Adrenal gland (tissue), 12 donors: ENCODE results near the gene DIP2A. TPM values are rescaled to one million over a fixed set of nuclear protein-coding genes. Genes with fewer than 3 reads are reported as not detected.

Experiments used
- DNase-seq, 7 donors: peaks; one replicate each; pipeline ENCODE4 v3.0.0-alpha.2; 2019 to 2020
- H3K27ac ChIP-seq, 5 donors: fragments of 200-600 bp; sonication (generic) in 4 of 5; 1 replicate in 3 of 5; 2 replicates in 2 of 5; pipeline versions ENCODE4 v1.5.1 to v1.8.0; 2016 to 2020; ENCODE audit warnings: mild to moderate bottlenecking in 1 of 5
- H3K27me3 ChIP-seq: fragments of 200-600 bp; 2 replicates; pipeline ENCODE4 v1.8.0; 2021
- H3K36me3 ChIP-seq, 2 donors: fragments of 200-600 bp; replicated peaks in 1 of 2; 1 replicate in 1 of 2; 2 replicates in 1 of 2; pipeline versions ENCODE4 v1.5.1 to v1.8.0; 2018 to 2022
- H3K4me1 ChIP-seq, 2 donors: fragments of 200-600 bp; replicated peaks in 1 of 2; 1 replicate in 1 of 2; 2 replicates in 1 of 2; pipeline versions ENCODE4 v1.5.1 to v1.8.0; 2018 to 2021
- H3K4me3 ChIP-seq, 4 donors: fragments of 200-600 bp; sonication (generic) in 3 of 4; one replicate each; pipeline ENCODE4 v1.5.1; 2016 to 2018
- H3K9me3 ChIP-seq, 3 donors: fragments of 200-600 bp; sonication (generic) in 1 of 3; replicated peaks in 1 of 3; 1 replicate in 2 of 3; 2 replicates in 1 of 3; pipeline versions ENCODE4 v1.5.1 to v1.8.0; 2016 to 2021
- CTCF ChIP-seq, 6 experiments: fragments of 450-650 bp in 4 of 6; fragments of 200-600 bp in 2 of 6; sonication (generic) in 1 of 6; IDR thresholded peaks; 1 replicate in 5 of 6; 2 replicates in 1 of 6; pipeline versions ENCODE4 v1.5.1 to v1.8.0; 2016 to 2021; ENCODE audit warnings: antibody characterized with exemption in 6 of 6, mild to moderate bottlenecking in 2 of 6, moderate library complexity in 1 of 6
- POLR2A ChIP-seq, 2 donors: fragments of 450-650 bp; IDR thresholded peaks; one replicate each; pipeline ENCODE4 v1.6.1; 2017; ENCODE audit warnings: antibody characterized with exemption in 2 of 2, mild to moderate bottlenecking in 2 of 2, moderate library complexity in 1 of 2
- WGBS, 4 donors: extraction: QIAGEN DNeasy Blood & Tissue Kit in 2 of 4; methylation state at CpG; one replicate each; pipeline versions ENCODE4 v1.1.5 to v1.1.7; 2013 to 2017; 5-methylcytosine and 5-hydroxymethylcytosine counted together
- intact Hi-C, 2 donors: fragments of 100-400 bp; cut with DNase I; formaldehyde crosslinking; loops; one replicate each; pipeline versions ENCODE4 v1.14.1 to v1.15.0; 2022 to 2023
- polyA plus RNA-seq, 3 donors: library from polyadenylated mRNA; stranded (reverse); fragments of 200-250 nt in 2 of 3; fragments of 350-450 nt in 1 of 3; fragmentation: Illumina TruSeq in 1 of 3; extraction: RNeasy Lipid Tissue Mini Kit (QIAGEN cat#74804) in 1 of 3; gene quantifications; one replicate each; pipeline ENCODE4 v1.2.3, GENCODE V29; 2013 to 2014
- total RNA-seq, 9 donors: library from RNA; depleted of rRNA in 4 of 9; stranded (reverse); fragments of >200 nt in 4 of 9; fragments of 120-200 nt in 1 of 9; fragmentation: NEBNext Ultra II Directional in 1 of 9; extraction: Animal tissue kit (Norgen Biotek cat#: 25700) in 1 of 9; gene quantifications; one replicate each; pipeline versions ENCODE4 v1.1.0 to v1.2.4, GENCODE V29; 2013 to 2023
- donor health status: healthy with polysubstance abuse.
- donor health status: Bipolar disorder and iron deficiency.
- donor health status: DM: yes; HTN: yes; CAD: no.
- donor health status: DM: no; HTN: no; CAD: no.
- donor health status: DM: no; HTN: no; CAD: no.
- donor health status: DM: yes; HTN: yes; CAD: no.

DIP2A gene
- total and polyA plus RNA-seq, 12 donors, result 22.0 to 61.7 (median 35.4) TPM

- intact Hi-C loops, result no loop called here
- Histone ChIP-seq H3K27me3 (no peaks in the 10 kb centered on the region), H3K9me3 (no peaks in the 10 kb centered on the region), H3K36me3 (peaks cover 0 to 59% of the 10 kb centered on the region in 2 donors), H3K4me3 (no peak overlapping the region), H3K27ac (no peak overlapping the region), H3K4me1 (no peaks in the 10 kb centered on the region)
- no peak for TF ChIP-seq POLR2A (IDR thresholded peaks at IDR 0.05)
- TF ChIP-seq CTCF (IDR thresholded peaks at IDR 0.05), result no peak
- DNase-seq, result no peak
- WGBS, 4 donors, result 95 to 98% (median 96%) methylated on average over 6 to 13 of the region's 13 CpGs
Measured at GRCh38 chr21:46414965-46415275, 43.8 kb upstream of the DIP2A start.

- no peak for DNase-seq
- H3K4me1 ChIP-seq, result no peaks in the 10 kb centered on the region
- no peak overlapping the region for H3K27ac ChIP-seq
- H3K9me3 ChIP-seq, result no peaks in the 10 kb centered on the region
- intact Hi-C loops, result no loop called here
- TF ChIP-seq CTCF (IDR thresholded peaks at IDR 0.05) (no peak), POLR2A (IDR thresholded peaks at IDR 0.05) (no peak)
- no peaks in the 10 kb centered on the region for H3K27me3 ChIP-seq
- 94 to 96% (median 95%) methylated on average over 10 to 20 of the region's 20 CpGs; no CpG with 5 or more reads in 1 of the 4 donors for WGBS, 4 donors
- peaks cover 0 to 42% of the 10 kb centered on the region in 2 donors for H3K36me3 ChIP-seq
- H3K4me3 ChIP-seq, result no peak overlapping the region
Measured at GRCh38 chr21:46416551-46416950, 42.1 kb upstream of the DIP2A start.

GRCh38 chr21:46418265-46418946 is 40.3 kb upstream of the DIP2A start:
- no peaks in the 10 kb centered on the region for H3K9me3 ChIP-seq
- no peak for DNase-seq
- peaks cover 0 to 40% of the 10 kb centered on the region in 2 donors for H3K36me3 ChIP-seq
- intact Hi-C loops, result no loop called here
- no peaks in the 10 kb centered on the region for H3K27me3 ChIP-seq
- H3K4me1 ChIP-seq, result no peaks in the 10 kb centered on the region
- no peak overlapping the region for H3K27ac ChIP-seq
- WGBS, 4 donors, result 92 to 98% (median 94%) methylated on average over 12 to 25 of the region's 25 CpGs
- H3K4me3 ChIP-seq, result no peak overlapping the region
- no peak for TF ChIP-seq POLR2A (IDR thresholded peaks at IDR 0.05)
- TF ChIP-seq CTCF (IDR thresholded peaks at IDR 0.05), result no peak

GRCh38 chr21:46420241-46421190 is 38.2 kb upstream of the DIP2A start:
- intact Hi-C loops, result no loop called here
- no peaks in the 10 kb centered on the region for H3K27me3 ChIP-seq
- no peak overlapping the region for H3K27ac ChIP-seq
- WGBS, 4 donors, result 90 to 97% (median 94%) methylated on average over 9 to 16 of the region's 16 CpGs
- no peak overlapping the region for H3K4me3 ChIP-seq
- H3K36me3 ChIP-seq, result peaks cover 0 to 37% of the 10 kb centered on the region in 2 donors
- H3K4me1 ChIP-seq, result no peaks in the 10 kb centered on the region
- DNase-seq, result no peak
- H3K9me3 ChIP-seq, result no peaks in the 10 kb centered on the region
- TF ChIP-seq CTCF (IDR thresholded peaks at IDR 0.05) (no peak), POLR2A (IDR thresholded peaks at IDR 0.05) (no peak)
